ENCODE results near the gene PSME1. TPM values are rescaled to one million over a fixed set of nuclear protein-coding genes. Genes with fewer than 3 reads are reported as not detected.

Gene PSME1
- polyA plus RNA-seq, 4 donors, result 307 to 576 (median 467) TPM

DNA sequence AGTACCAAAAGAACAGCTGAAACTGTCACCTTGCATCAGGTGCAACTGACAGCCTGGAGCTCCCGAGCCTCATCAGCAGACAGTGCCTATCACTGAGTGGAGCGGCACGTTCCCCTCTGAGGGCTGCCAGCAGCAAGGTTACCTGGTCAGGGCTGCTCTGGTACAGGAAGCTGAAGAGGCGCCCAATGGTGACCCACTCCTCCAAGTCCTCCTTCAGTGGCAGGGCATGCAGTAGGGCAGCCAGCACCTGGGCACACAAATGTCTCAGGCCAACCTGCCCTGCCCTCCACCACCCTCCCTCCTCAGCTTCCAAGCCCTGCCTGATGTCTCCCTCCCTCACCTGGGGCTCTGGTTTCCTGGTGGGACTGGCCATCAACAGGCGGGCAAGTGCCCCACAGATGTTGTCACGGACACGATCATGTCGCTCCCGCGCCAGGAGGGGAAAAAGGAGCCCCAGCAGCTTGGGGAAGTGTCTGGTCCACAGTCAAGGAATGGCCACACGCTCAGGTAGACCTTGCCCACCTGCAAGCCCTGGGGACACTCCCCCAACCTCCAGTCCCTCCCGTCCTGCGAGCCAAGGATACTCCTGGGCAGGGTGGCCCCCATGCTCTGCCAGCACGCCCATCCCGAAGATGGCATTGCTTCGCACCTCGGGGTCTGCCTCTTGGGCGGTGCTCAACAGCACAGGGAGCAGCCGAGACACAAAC, 45.5 kb downstream of the PSME1 start:
- DNase-seq, result no peak
- Histone ChIP-seq H3K36me3 (ENCODE audit: control insufficient read depth in 3 of 3, insufficient read depth in 2 of 3, low read depth in 1 of 3, low read length in 3 of 3) (peaks cover 18 to 99% (median 26%) of the 10 kb centered on the region in 3 donors), H3K27me3 (ENCODE audit: control insufficient read depth in 3 of 3, insufficient read depth in 3 of 3, low read length in 3 of 3) (no peaks in the 10 kb centered on the region), H3K4me1 (ENCODE audit: control insufficient read depth in 3 of 3, insufficient read depth in 2 of 3, low read depth in 1 of 3, low read length in 2 of 3) (peaks cover 0 to 64% (median 0%) of the 10 kb centered on the region in 3 donors), H3K4me3 (ENCODE audit: low read depth in 1 of 3, low read length in 3 of 3) (no peak overlapping the region), H3K9me3 (ENCODE audit: control insufficient read depth in 2 of 2, insufficient read depth in 1 of 2, low read depth in 1 of 2, low read length in 1 of 2) (no peaks in the 10 kb centered on the region), H3K27ac (ENCODE audit: low read depth in 1 of 3, low read length in 2 of 3) (peak overlapping the region in 1 of 3 donors; percentile 90)
- WGBS, 3 donors, result 85 to 91% (median 89%) methylated on average over 19 of the region's 19 CpGs
- FAIRE-seq, result no peak

DNA sequence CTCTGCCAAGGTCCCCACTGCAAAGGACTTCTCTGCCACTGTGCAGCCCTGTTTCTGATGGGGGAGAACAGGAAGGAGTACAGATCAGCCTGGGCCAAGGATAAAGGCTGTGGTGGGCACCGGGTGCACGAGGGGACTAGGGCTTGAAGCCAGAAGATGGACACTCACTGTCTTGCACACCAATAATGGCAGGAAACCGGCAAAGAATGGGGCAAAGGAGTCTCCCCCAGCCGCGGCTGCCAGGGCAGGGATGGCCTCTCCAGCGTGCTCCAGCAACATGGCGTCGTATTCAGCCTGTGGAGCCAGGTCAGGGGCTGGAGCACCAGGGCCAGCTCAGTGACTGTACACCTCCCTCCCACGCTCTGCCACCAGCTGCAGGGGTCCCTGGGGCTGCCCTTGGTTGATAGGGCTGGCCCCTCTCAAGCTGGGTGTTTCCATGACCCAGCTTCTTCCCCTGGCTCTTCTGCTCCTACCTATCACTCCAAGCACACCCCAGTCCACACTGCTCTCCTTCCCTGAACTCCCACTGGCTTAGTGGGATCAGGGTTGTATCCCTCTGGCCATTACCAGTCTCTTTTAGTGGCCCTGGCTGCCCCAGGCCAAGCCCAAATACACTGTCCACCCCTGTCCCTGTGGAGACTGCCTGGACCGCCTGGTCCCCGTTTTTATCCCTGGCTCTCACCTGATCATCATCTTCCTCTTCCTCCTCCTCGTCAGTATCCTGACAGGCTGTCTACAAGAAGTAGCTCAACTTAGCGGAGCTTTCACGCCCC, 46.3 kb downstream of the PSME1 start:
- no peak overlapping the region for H3K4me3 ChIP-seq (ENCODE audit: low read depth in 1 of 3, low read length in 3 of 3)
- no peak overlapping the region for H3K27ac ChIP-seq (ENCODE audit: low read depth in 1 of 3, low read length in 2 of 3)
- no peaks in the 10 kb centered on the region for H3K27me3 ChIP-seq (ENCODE audit: control insufficient read depth in 3 of 3, insufficient read depth in 3 of 3, low read length in 3 of 3)
- FAIRE-seq, result no peak
- no peak for DNase-seq
- peaks cover 0 to 57% (median 0%) of the 10 kb centered on the region in 3 donors for H3K4me1 ChIP-seq (ENCODE audit: control insufficient read depth in 3 of 3, insufficient read depth in 2 of 3, low read depth in 1 of 3, low read length in 2 of 3)
- H3K9me3 ChIP-seq (ENCODE audit: control insufficient read depth in 2 of 2, insufficient read depth in 1 of 2, low read depth in 1 of 2, low read length in 1 of 2), result no peaks in the 10 kb centered on the region
- WGBS, 3 donors, result 87 to 90% (median 90%) methylated on average over 13 to 14 of the region's 14 CpGs
- H3K36me3 ChIP-seq (ENCODE audit: control insufficient read depth in 3 of 3, insufficient read depth in 2 of 3, low read depth in 1 of 3, low read length in 3 of 3), result peaks cover 13 to 99% (median 20%) of the 10 kb centered on the region in 3 donors

DNA sequence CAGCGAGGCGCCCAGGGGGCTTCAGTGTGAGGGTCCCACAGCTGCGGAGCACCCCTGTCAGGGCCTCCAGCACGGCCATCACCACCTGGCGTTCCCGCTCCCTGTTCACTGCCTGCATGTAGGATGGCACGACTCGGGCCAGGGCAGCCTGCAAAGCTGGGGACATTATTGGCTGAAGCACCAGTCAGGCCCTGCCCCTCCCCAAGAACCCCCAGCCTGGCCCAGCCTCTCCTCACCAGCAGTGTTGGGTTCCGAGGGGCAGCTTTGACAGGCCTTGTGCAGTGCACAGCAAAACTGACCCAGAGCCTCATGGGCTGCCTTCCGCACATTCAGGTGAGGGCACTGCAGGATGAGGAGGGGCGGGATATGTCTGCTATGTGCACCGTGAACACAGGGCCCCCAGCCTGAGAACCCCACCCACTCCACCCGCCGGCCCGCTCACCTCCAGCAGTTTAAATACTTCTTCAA, 47.1 kb downstream of the PSME1 start:
- DNase-seq (no peak), FAIRE-seq (no peak)
- H3K4me3 ChIP-seq (ENCODE audit: low read depth in 1 of 3, low read length in 3 of 3), result no peak overlapping the region
- H3K9me3 ChIP-seq (ENCODE audit: control insufficient read depth in 2 of 2, insufficient read depth in 1 of 2, low read depth in 1 of 2, low read length in 1 of 2), result no peaks in the 10 kb centered on the region
- peaks cover 9 to 97% (median 13%) of the 10 kb centered on the region in 3 donors for H3K36me3 ChIP-seq (ENCODE audit: control insufficient read depth in 3 of 3, insufficient read depth in 2 of 3, low read depth in 1 of 3, low read length in 3 of 3)
- WGBS, 3 donors, result 92 to 96% (median 94%) methylated on average over 15 of the region's 15 CpGs
- no peak overlapping the region for H3K27ac ChIP-seq (ENCODE audit: low read depth in 1 of 3, low read length in 2 of 3)
- no peaks in the 10 kb centered on the region for H3K27me3 ChIP-seq (ENCODE audit: control insufficient read depth in 3 of 3, insufficient read depth in 3 of 3, low read length in 3 of 3)
- H3K4me1 ChIP-seq (ENCODE audit: control insufficient read depth in 3 of 3, insufficient read depth in 2 of 3, low read depth in 1 of 3, low read length in 2 of 3), result peaks cover 0 to 57% (median 2%) of the 10 kb centered on the region in 3 donors

DNA sequence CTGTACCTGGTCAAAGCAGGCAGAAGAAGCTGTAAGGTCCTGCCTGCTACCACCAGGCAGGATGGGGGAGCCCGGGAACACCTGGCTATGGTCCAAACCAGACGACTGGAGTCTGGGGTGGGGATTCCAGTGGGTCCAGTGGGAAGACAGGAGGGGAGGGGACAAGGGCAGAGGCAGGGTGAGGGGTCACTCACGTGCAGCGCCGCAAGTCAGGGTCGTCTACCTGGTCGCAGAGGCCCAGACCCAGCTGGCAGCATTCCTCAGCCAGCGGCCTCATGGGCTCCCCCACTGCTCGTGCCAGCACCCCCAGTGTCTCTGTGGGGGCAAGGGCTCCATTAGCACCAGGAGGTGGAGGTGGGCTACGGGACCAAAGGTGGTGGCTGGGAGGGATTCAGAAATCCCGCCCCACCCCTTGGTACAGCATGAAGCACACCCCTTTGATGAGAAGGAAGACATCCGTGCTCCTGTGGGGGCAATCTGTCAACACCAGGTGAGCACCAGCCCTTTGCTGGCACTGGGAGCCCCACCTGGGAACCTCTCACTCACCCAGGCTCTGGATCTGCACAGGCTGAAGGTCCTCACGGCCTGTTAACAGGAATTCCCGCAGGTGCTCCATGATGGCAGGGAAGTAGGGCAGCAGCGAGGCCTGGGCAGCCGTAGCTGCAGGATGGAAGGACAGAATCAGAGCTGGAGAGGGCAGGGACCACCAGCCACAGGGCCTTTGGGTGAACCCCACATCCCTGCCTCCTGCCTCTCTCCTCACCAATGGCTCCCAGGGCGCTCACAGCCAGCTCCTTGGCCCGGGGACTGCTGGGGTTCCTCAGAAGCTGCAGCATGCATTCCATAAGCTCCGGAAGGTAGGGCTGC, 48.3 kb downstream of the PSME1 start:
- Histone ChIP-seq H3K4me1 (ENCODE audit: control insufficient read depth in 3 of 3, insufficient read depth in 2 of 3, low read depth in 1 of 3, low read length in 2 of 3) (peaks cover 0 to 50% (median 6%) of the 10 kb centered on the region in 3 donors), H3K36me3 (ENCODE audit: control insufficient read depth in 3 of 3, insufficient read depth in 2 of 3, low read depth in 1 of 3, low read length in 3 of 3) (peaks cover 5 to 84% (median 9%) of the 10 kb centered on the region in 3 donors), H3K27ac (ENCODE audit: low read depth in 1 of 3, low read length in 2 of 3) (no peak overlapping the region), H3K9me3 (ENCODE audit: control insufficient read depth in 2 of 2, insufficient read depth in 1 of 2, low read depth in 1 of 2, low read length in 1 of 2) (no peaks in the 10 kb centered on the region), H3K27me3 (ENCODE audit: control insufficient read depth in 3 of 3, insufficient read depth in 3 of 3, low read length in 3 of 3) (no peaks in the 10 kb centered on the region), H3K4me3 (ENCODE audit: low read depth in 1 of 3, low read length in 3 of 3) (no peak overlapping the region)
- no peak for DNase-seq
- 89 to 94% (median 91%) methylated on average over 19 of the region's 19 CpGs for WGBS, 3 donors
- FAIRE-seq, result no peak

DNA sequence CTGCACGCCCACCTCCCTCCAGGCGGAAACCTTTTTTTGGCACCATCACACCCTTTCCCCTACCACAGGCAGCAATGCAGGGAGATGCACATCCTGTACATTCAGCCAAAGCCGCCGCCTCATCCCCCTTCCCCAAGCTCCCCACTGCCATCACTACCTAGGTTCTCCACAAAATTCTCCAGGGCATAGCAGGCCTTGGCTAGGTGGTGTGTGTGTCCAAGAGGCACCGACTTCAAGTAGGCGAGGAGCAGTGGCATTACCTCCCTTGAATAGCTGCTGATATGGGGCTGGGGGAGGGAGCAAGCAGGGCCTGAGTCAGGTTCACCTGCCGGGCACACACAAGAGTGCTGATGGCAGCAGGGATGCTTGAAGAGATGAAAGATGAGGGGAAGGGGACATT, 49.0 kb downstream of the PSME1 start:
- 95 to 98% (median 95%) methylated on average over 7 of the region's 7 CpGs for WGBS, 3 donors
- H3K27me3 ChIP-seq (ENCODE audit: control insufficient read depth in 3 of 3, insufficient read depth in 3 of 3, low read length in 3 of 3), result no peaks in the 10 kb centered on the region
- no peak overlapping the region for H3K4me3 ChIP-seq (ENCODE audit: low read depth in 1 of 3, low read length in 3 of 3)
- H3K36me3 ChIP-seq (ENCODE audit: control insufficient read depth in 3 of 3, insufficient read depth in 2 of 3, low read depth in 1 of 3, low read length in 3 of 3), result peaks cover 2 to 82% (median 9%) of the 10 kb centered on the region in 3 donors
- no peaks in the 10 kb centered on the region for H3K9me3 ChIP-seq (ENCODE audit: control insufficient read depth in 2 of 2, insufficient read depth in 1 of 2, low read depth in 1 of 2, low read length in 1 of 2)
- no peak overlapping the region for H3K27ac ChIP-seq (ENCODE audit: low read depth in 1 of 3, low read length in 2 of 3)
- peaks cover 0 to 43% (median 6%) of the 10 kb centered on the region in 3 donors for H3K4me1 ChIP-seq (ENCODE audit: control insufficient read depth in 3 of 3, insufficient read depth in 2 of 3, low read depth in 1 of 3, low read length in 2 of 3)
- FAIRE-seq (no peak), DNase-seq (no peak)

DNA sequence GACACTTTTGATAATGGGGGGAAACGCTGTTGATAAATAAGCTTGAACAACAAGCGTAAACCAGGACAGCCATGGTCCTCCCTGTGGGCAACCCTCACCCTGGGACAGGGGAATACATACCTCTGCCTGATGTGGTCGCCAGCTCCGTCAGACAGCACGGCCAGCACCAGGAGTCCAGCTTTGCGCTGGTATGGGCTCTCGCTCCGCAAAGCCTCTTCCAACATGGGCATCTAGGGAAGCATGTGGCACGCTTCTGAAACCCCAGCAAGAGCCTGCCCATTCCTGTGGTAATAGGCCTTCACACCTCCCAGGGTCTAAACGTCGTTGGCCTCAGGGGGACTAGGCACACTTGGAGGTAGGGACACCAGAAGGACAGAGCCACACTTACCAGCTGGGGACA, 49.7 kb downstream of the PSME1 start:
- WGBS, 3 donors, result 90 to 95% (median 94%) methylated on average over 11 of the region's 11 CpGs
- H3K27me3 ChIP-seq (ENCODE audit: control insufficient read depth in 3 of 3, insufficient read depth in 3 of 3, low read length in 3 of 3), result no peaks in the 10 kb centered on the region
- FAIRE-seq (no peak), DNase-seq (no peak)
- H3K4me3 ChIP-seq (ENCODE audit: low read depth in 1 of 3, low read length in 3 of 3), result no peak overlapping the region
- H3K27ac ChIP-seq (ENCODE audit: low read depth in 1 of 3, low read length in 2 of 3), result no peak overlapping the region
- H3K4me1 ChIP-seq (ENCODE audit: control insufficient read depth in 3 of 3, insufficient read depth in 2 of 3, low read depth in 1 of 3, low read length in 2 of 3), result peaks cover 0 to 36% (median 6%) of the 10 kb centered on the region in 3 donors
- no peaks in the 10 kb centered on the region for H3K9me3 ChIP-seq (ENCODE audit: control insufficient read depth in 2 of 2, insufficient read depth in 1 of 2, low read depth in 1 of 2, low read length in 1 of 2)
- peaks cover 2 to 80% (median 9%) of the 10 kb centered on the region in 3 donors for H3K36me3 ChIP-seq (ENCODE audit: control insufficient read depth in 3 of 3, insufficient read depth in 2 of 3, low read depth in 1 of 3, low read length in 3 of 3)

DNA sequence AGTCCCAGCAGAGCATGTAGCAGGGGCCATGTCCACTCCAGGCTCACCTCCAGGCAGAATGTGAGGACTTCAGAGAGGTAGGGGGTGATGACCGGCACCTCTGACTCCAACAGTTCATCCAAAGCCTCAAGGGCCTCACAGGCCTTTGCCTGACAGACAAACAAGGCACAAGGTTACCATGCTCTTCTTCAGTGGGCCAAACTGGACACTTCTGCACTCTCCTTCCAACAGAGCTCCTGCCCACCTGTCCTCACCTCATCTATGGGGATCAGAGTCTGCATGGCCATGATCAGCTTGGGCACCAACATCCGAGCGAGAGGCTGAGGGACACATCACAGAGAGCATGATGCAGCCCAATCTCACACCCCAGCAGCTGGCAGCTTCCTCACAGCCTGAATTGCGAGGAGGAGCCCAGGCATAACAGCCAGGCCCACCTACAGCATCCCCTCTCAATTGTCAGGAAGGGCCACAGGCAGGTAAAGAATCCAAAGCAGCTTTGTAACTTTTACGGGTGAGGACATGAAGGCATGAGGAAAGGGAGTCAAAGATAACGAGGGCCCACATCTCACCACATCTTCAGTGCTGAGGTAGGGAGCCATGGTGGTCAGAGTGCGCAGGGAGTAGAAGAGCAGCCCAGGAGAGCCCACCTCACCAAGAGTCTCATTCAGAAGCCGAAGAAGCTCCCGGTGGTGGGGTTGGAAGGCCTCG, 51.0 kb downstream of the PSME1 start:
- Histone ChIP-seq H3K4me3 (ENCODE audit: low read depth in 1 of 3, low read length in 3 of 3) (no peak overlapping the region), H3K9me3 (ENCODE audit: control insufficient read depth in 2 of 2, insufficient read depth in 1 of 2, low read depth in 1 of 2, low read length in 1 of 2) (no peaks in the 10 kb centered on the region), H3K27ac (ENCODE audit: low read depth in 1 of 3, low read length in 2 of 3) (no peak overlapping the region), H3K27me3 (ENCODE audit: control insufficient read depth in 3 of 3, insufficient read depth in 3 of 3, low read length in 3 of 3) (no peaks in the 10 kb centered on the region), H3K36me3 (ENCODE audit: control insufficient read depth in 3 of 3, insufficient read depth in 2 of 3, low read depth in 1 of 3, low read length in 3 of 3) (peaks cover 0 to 73% (median 10%) of the 10 kb centered on the region in 3 donors), H3K4me1 (ENCODE audit: control insufficient read depth in 3 of 3, insufficient read depth in 2 of 3, low read depth in 1 of 3, low read length in 2 of 3) (peaks cover 0 to 24% (median 6%) of the 10 kb centered on the region in 3 donors)
- DNase-seq (no peak), FAIRE-seq (no peak)
- 90 to 94% (median 92%) methylated on average over 9 to 10 of the region's 10 CpGs for WGBS, 3 donors

All from small intestine (tissue), 7 donors.